Measurements from ENCODE around the gene C16orf86. TPM values are rescaled to one million over a fixed set of nuclear protein-coding genes. Genes with fewer than 3 reads are reported as not detected.

Gene C16orf86
- total and polyA plus RNA-seq, 2 of the 8 experiments (the other 6 are each of a cell fraction or from before 2014, with no cell fraction given) = 1.4 to 2.3 TPM

- H3K27ac ChIP-seq (ENCODE audit: low read depth, low read length) = no peak overlapping the region
- peaks cover 0 to 4% of the 10 kb centered on the region in 2 experiments; a peak in 1 of 4 replicates for H3K9me3 ChIP-seq (ENCODE audit: insufficient read depth in 2 of 2, low read depth in 1 of 2, low read length in 1 of 2)
- H4K20me1 ChIP-seq (replicated peaks in 1 of 2; ENCODE audit: control insufficient read depth in 1 of 2, insufficient read depth in 2 of 2, low read length in 2 of 2) = peaks cover 0 to 7% of the 10 kb centered on the region in 2 experiments
- no peak overlapping the region for H2AK5ac ChIP-seq (ENCODE audit: low read depth, low read length)
- no peak overlapping the region for H4K5ac ChIP-seq (ENCODE audit: insufficient read length, low read depth, low read length)
- H2BK120ac ChIP-seq (replicated peaks; ENCODE audit: low read depth, low read length) = no peak overlapping the region
- no peak overlapping the region for H4K91ac ChIP-seq (replicated peaks; ENCODE audit: insufficient read length, low read length)
- no peaks in the 10 kb centered on the region for H3K23me2 ChIP-seq (ENCODE audit: low read depth, low read length)
- H2BK5ac ChIP-seq (ENCODE audit: low read depth, low read length) = no peak overlapping the region
- peaks cover 0 to 3% (median 0%) of the 10 kb centered on the region in 4 experiments; a peak in 1 of 8 replicates for H3K36me3 ChIP-seq (ENCODE audit: control insufficient read depth in 2 of 4, insufficient read depth in 4 of 4, low read length in 3 of 4)
- no peak overlapping the region for H3K23ac ChIP-seq (ENCODE audit: insufficient read length)
- no peak overlapping the region for H3K9ac ChIP-seq (replicated peaks in 1 of 4; ENCODE audit: extremely low read depth in 1 of 4, low read depth in 3 of 4, low read length in 3 of 4)
- no peak overlapping the region for H2BK20ac ChIP-seq (ENCODE audit: low read length)
- no peak overlapping the region for H2AFZ ChIP-seq (ENCODE audit: low read length)
- no peak overlapping the region for H3K18ac ChIP-seq (ENCODE audit: extremely low read depth, low read length)
- WGBS, 2 experiments (ENCODE audit: extremely low coverage in 1 of 2, insufficient coverage in 1 of 2, insufficient read length in 1 of 2, insufficient replicate concordance in 2 of 2, low coverage in 1 of 2, low lambda C conversion rate in 2 of 2, missing lambda C conversion rate in 1 of 2) = 98% methylated on average over 7 of the region's 7 CpGs; no CpG with 5 or more reads in 1 of the 2 experiments
- H3K4ac ChIP-seq (replicated peaks; ENCODE audit: insufficient read length, low read depth, low read length) = no peak overlapping the region
- no peak overlapping the region for H2BK15ac ChIP-seq (ENCODE audit: low read length)
- DNase-seq (ENCODE audit: low read depth in 1 of 2, low spot score in 2 of 2) (no peak), FAIRE-seq (no peak)
- H3K79me1 ChIP-seq (ENCODE audit: low read depth, low read length) = peaks cover 7% of the 10 kb centered on the region; the same call in 1 of the 2 replicates
- peaks cover 0 to 18% of the 10 kb centered on the region in 2 experiments; a peak in 2 of 4 replicates for H3K79me2 ChIP-seq (ENCODE audit: control insufficient read depth in 1 of 2, insufficient read depth in 2 of 2, low read length in 2 of 2)
- CTCF ChIA-PET (ENCODE audit: partially characterized antibody) = interaction anchor here (0.8 kb wide), 1 partner anchor 26 kb away, joined by 3 read pairs; no protein-coding TSS in a partner anchor
- H3K56ac ChIP-seq (replicated peaks; ENCODE audit: insufficient read length, low read depth, low read length) = no peak overlapping the region
- TF ChIP-seq HDAC6 (IDR thresholded peaks at IDR 0.05; ENCODE audit: low read depth, low read length) (no peak), KDM4A (IDR thresholded peaks at IDR 0.05; ENCODE audit: low read depth, low read length, severe bottlenecking) (no peak), BRCA1 (IDR thresholded peaks at IDR 0.05; ENCODE audit: low read depth, low read length) (no peak), HDAC2 (IDR thresholded peaks at IDR 0.05; ENCODE audit: borderline replicate concordance in 1 of 2, low read depth in 2 of 2, low read length in 2 of 2) (no peak), SAP30 (IDR thresholded peaks at IDR 0.05; ENCODE audit: insufficient read depth, insufficient replicate concordance, low read length) (no peak), JUN (IDR thresholded peaks at IDR 0.05; ENCODE audit: low read depth, low read length) (no peak), BCL11A (IDR thresholded peaks at IDR 0.05; ENCODE audit: low read depth in 2 of 2, low read length in 2 of 2) (no peak), CEBPB (IDR thresholded peaks at IDR 0.05; ENCODE audit: low read depth, low read length) (no peak), MAX (IDR thresholded peaks at IDR 0.05) (no peak)
- peaks cover 0 to 3% (median 2%) of the 10 kb centered on the region in 4 experiments; a peak in 1 of 7 replicates for H3K4me1 ChIP-seq (replicated peaks in 1 of 4; ENCODE audit: control insufficient read depth in 3 of 4, insufficient read depth in 4 of 4, low read length in 3 of 4)
- no peaks in the 10 kb centered on the region for H3K27me3 ChIP-seq (replicated peaks in 1 of 4; ENCODE audit: control insufficient read depth in 3 of 4, extremely low read depth in 1 of 4, insufficient read depth in 3 of 4, low read length in 3 of 4)
- H3K4me3 ChIP-seq (ENCODE audit: extremely low read depth in 1 of 4, insufficient read depth in 2 of 4, low read depth in 3 of 4, low read length in 4 of 4) = no peak overlapping the region
- no peak overlapping the region for H3K4me2 ChIP-seq (ENCODE audit: insufficient read depth in 1 of 2, low read depth in 2 of 2, low read length in 2 of 2)
- no peak overlapping the region for H4K8ac ChIP-seq (ENCODE audit: extremely low read depth, insufficient read depth, low read length)
- no peak overlapping the region for H2BK12ac ChIP-seq (ENCODE audit: low read depth, low read length)
- POLR2A ChIA-PET (ENCODE audit: partially characterized antibody) = no interaction called here
- no peak overlapping the region for H3K14ac ChIP-seq (ENCODE audit: insufficient read length)
Measured at GRCh38 chr16:67699265-67699664, 32.7 kb downstream of the C16orf86 start.

Data from H1 (cell line).